ENCODE measurements around the gene PSMA6.

DNA sequence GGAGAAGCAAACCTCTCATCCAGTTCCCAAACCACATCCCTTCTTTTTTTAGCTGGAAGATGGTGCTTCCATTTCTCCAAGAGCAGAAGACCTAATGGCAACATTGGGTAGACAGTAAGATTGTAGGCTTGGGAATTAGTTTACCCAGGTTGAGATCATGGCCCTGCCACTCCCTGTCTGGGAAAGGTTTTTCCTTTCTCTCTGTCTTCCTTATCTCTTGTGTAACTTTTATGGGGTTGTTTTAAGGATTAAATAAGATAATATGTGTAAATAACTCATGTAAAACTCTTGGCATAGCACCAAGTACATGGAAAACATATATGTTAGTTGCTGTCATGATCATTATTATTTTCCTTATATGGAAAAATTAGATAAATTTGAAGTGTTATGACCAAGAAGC, 23.2 kb upstream of the PSMA6 start:
- TF ChIP-seq CTCF (IDR thresholded peaks at IDR 0.05) (no peak), POLR2A (IDR thresholded peaks at IDR 0.05) (no peak)

Measured in Peyer's patch (tissue), 4 donors.